HG03095 (cell line): ENCODE data around the gene ADAMTS17.

ENCODE experiments used
- ATAC-seq: cut with Tn5 transposase; IDR thresholded peaks from one replicate; pipeline ENCODE4 v1.9.1; 2021; ENCODE audit warnings: moderate library complexity; ENCODE audit not compliant: unreplicated experiment

The ADAMTS17 gene

GRCh38 chr15:100227781-100228180, 114.0 kb downstream of the ADAMTS17 start:
- no peak for ATAC-seq

- no peak for ATAC-seq
Measured at GRCh38 chr15:100226107-100226506, 115.7 kb downstream of the ADAMTS17 start.

- no peak for ATAC-seq
Measured at GRCh38 chr15:100224206-100225185, 117.3 kb downstream of the ADAMTS17 start.

- ATAC-seq = no peak
Measured at GRCh38 chr15:100222349-100222715, 119.4 kb downstream of the ADAMTS17 start.

- no peak for ATAC-seq
Measured at GRCh38 chr15:100221471-100222348, 120.1 kb downstream of the ADAMTS17 start.

- no peak for ATAC-seq
Measured at GRCh38 chr15:100220058-100220768, 121.6 kb downstream of the ADAMTS17 start.

GRCh38 chr15:100218434-100218833, 123.3 kb downstream of the ADAMTS17 start:
- no peak for ATAC-seq

GRCh38 chr15:100216182-100216581, 125.6 kb downstream of the ADAMTS17 start:
- no peak for ATAC-seq

GRCh38 chr15:100215843-100216169, 126.0 kb downstream of the ADAMTS17 start:
- no peak for ATAC-seq

GRCh38 chr15:100215031-100215842, 126.5 kb downstream of the ADAMTS17 start:
- no peak for ATAC-seq

GRCh38 chr15:100211855-100212850, 129.6 kb downstream of the ADAMTS17 start:
- ATAC-seq = no peak

GRCh38 chr15:100210338-100210737, 131.4 kb downstream of the ADAMTS17 start:
- no peak for ATAC-seq

GRCh38 chr15:100208921-100209603, 132.7 kb downstream of the ADAMTS17 start:
- no peak for ATAC-seq

GRCh38 chr15:100207053-100207452, 134.7 kb downstream of the ADAMTS17 start:
- ATAC-seq = no peak

- ATAC-seq = no peak
Measured at GRCh38 chr15:100206643-100207042, 135.1 kb downstream of the ADAMTS17 start.

GRCh38 chr15:100205549-100206295, 136.1 kb downstream of the ADAMTS17 start:
- no peak for ATAC-seq

- no peak for ATAC-seq
Measured at GRCh38 chr15:100204771-100205170, 137.0 kb downstream of the ADAMTS17 start.

GRCh38 chr15:100204211-100204610, 137.6 kb downstream of the ADAMTS17 start:
- no peak for ATAC-seq
